H1 (cell line): ENCODE data around the gene EPB41L3. TPM values are rescaled to one million over a fixed set of nuclear protein-coding genes. Genes with fewer than 3 reads are reported as not detected.
A peak's percentile ranks its signal among the peaks of the same experiment; 100 is the strongest.

Experiments
- CTCF ChIA-PET: fragments of 300-600 bp; sonication (Branson Sonifier 250); formaldehyde crosslinking; loops from one replicate; lab custom pipeline; 2021; ENCODE audit not compliant: partially characterized antibody; lab: Charles Lee
- POLR2A ChIA-PET: fragments of 300-600 bp; sonication (Branson Sonifier 250); formaldehyde crosslinking; loops from one replicate; lab custom pipeline; 2021; ENCODE audit warnings: inconsistent platforms; ENCODE audit not compliant: partially characterized antibody; lab: Charles Lee
- DNase-seq, 2 experiments: peaks; one replicate each; pipeline versions ENCODE4 v3.0.0 to v3.0.0-alpha.2; 2010 to 2022; ENCODE audit warnings: low spot score in 2 of 2, low read depth in 1 of 2, mixed read lengths in 1 of 2
- FAIRE-seq: peaks from 2 replicates; lab custom pipeline; 2011; peaks lifted over from hg19 to GRCh38; lab: Jason Lieb, UNC
- H2AFZ ChIP-seq: 2 replicates; pipeline ENCODE4 v1.8.1; 2012; ENCODE audit warnings: low read length, inconsistent platforms
- H2AK5ac ChIP-seq: 2 replicates; pipeline ENCODE4 v1.6.1; 2013; ENCODE audit warnings: low read depth, low read length
- H2BK120ac ChIP-seq: replicated peaks from 2 replicates; pipeline ENCODE3; 2013; ENCODE audit warnings: low read depth, low read length, inconsistent platforms
- H2BK12ac ChIP-seq: 2 replicates; pipeline ENCODE4 v1.6.1; 2013; ENCODE audit warnings: low read depth, low read length
- H2BK15ac ChIP-seq: 2 replicates; pipeline ENCODE4 v1.6.1; 2013; ENCODE audit warnings: low read length
- H2BK20ac ChIP-seq: 2 replicates; pipeline ENCODE4 v1.6.1; 2013; ENCODE audit warnings: low read length
- H2BK5ac ChIP-seq: 2 replicates; pipeline ENCODE4 v1.6.1; 2013; ENCODE audit warnings: low read depth, low read length
- H3K14ac ChIP-seq: 2 replicates; pipeline ENCODE4 v1.6.1; 2013; ENCODE audit warnings: inconsistent platforms; ENCODE audit not compliant: insufficient read length
- H3K18ac ChIP-seq: 2 replicates; pipeline ENCODE4 v1.6.1; 2013; ENCODE audit warnings: low read length; ENCODE audit errors: extremely low read depth
- H3K23ac ChIP-seq: 2 replicates; pipeline ENCODE4 v1.6.1; 2013; ENCODE audit warnings: inconsistent platforms; ENCODE audit not compliant: insufficient read length
- H3K23me2 ChIP-seq: 2 replicates; pipeline ENCODE4 v1.6.1; 2013; ENCODE audit warnings: low read depth, low read length
- H3K27ac ChIP-seq: 2 replicates; pipeline ENCODE4 v1.6.1; 2011; ENCODE audit warnings: low read depth, low read length, inconsistent platforms
- H3K27me3 ChIP-seq, 4 experiments: replicated peaks in 1 of 4; 1 replicate in 1 of 4; 2 replicates in 3 of 4; pipeline versions ENCODE4 v1.6.1 to v1.8.1; 2011 to 2013; ENCODE audit warnings: low read length in 3 of 4, mild to moderate bottlenecking in 3 of 4, inconsistent platforms in 2 of 4, mixed read lengths in 2 of 4, moderate library complexity in 1 of 4; ENCODE audit not compliant: control insufficient read depth in 3 of 4, insufficient read depth in 3 of 4; ENCODE audit errors: extremely low read depth in 1 of 4
- H3K36me3 ChIP-seq, 4 experiments: 2 replicates each; pipeline versions ENCODE4 v1.6.1 to v1.8.1; 2011 to 2013; ENCODE audit warnings: mild to moderate bottlenecking in 4 of 4, low read length in 3 of 4, moderate library complexity in 2 of 4, control low read depth in 1 of 4, inconsistent platforms in 1 of 4; ENCODE audit not compliant: insufficient read depth in 4 of 4, control insufficient read depth in 2 of 4
- H3K4ac ChIP-seq: replicated peaks from 2 replicates; pipeline ENCODE3; 2013; ENCODE audit warnings: low read length, low read depth, mixed read lengths, inconsistent platforms; ENCODE audit not compliant: insufficient read length
- H3K4me1 ChIP-seq, 4 experiments: replicated peaks in 1 of 4; 1 replicate in 1 of 4; 2 replicates in 3 of 4; pipeline versions ENCODE4 v1.6.1 to v1.8.1; 2011 to 2013; ENCODE audit warnings: low read length in 3 of 4, inconsistent platforms in 2 of 4, mixed read lengths in 1 of 4; ENCODE audit not compliant: insufficient read depth in 4 of 4, control insufficient read depth in 3 of 4
- H3K4me2 ChIP-seq, 2 experiments: 2 replicates each; pipeline versions ENCODE4 v1.6.1 to v1.8.1; 2011 to 2013; ENCODE audit warnings: low read depth in 2 of 2, low read length in 2 of 2, control low read depth in 1 of 2, inconsistent platforms in 1 of 2, mild to moderate bottlenecking in 1 of 2; ENCODE audit not compliant: insufficient read depth in 1 of 2
- H3K4me3 ChIP-seq, 4 experiments: fragments of 200-600, 300-600 bp in 1 of 4; sonication (generic), shearing (Covaris generic), sonication (Bioruptor Twin) in 1 of 4; 2 replicates each; pipeline versions ENCODE4 v1.5.1 to v1.8.1; 2011 to 2016; ENCODE audit warnings: low read length in 4 of 4, low read depth in 3 of 4, control low read depth in 2 of 4, inconsistent platforms in 2 of 4, mild to moderate bottlenecking in 2 of 4, mixed read lengths in 1 of 4, moderate library complexity in 1 of 4; ENCODE audit not compliant: insufficient read depth in 2 of 4; ENCODE audit errors: extremely low read depth in 1 of 4
- H3K56ac ChIP-seq: replicated peaks from 2 replicates; pipeline ENCODE3; 2013; ENCODE audit warnings: low read depth, mild to moderate bottlenecking, mixed read lengths, low read length, inconsistent platforms; ENCODE audit not compliant: insufficient read length
- H3K79me1 ChIP-seq: 2 replicates; pipeline ENCODE4 v1.6.1; 2013; ENCODE audit warnings: low read depth, low read length, control low read depth
- H3K79me2 ChIP-seq, 2 experiments: 2 replicates each; pipeline versions ENCODE4 v1.6.1 to v1.8.1; 2012 to 2013; ENCODE audit warnings: low read length in 2 of 2, mild to moderate bottlenecking in 2 of 2, inconsistent platforms in 1 of 2; ENCODE audit not compliant: insufficient read depth in 2 of 2, control insufficient read depth in 1 of 2
- H3K9ac ChIP-seq, 4 experiments: replicated peaks in 1 of 4; 1 replicate in 1 of 4; 2 replicates in 3 of 4; pipeline versions ENCODE4 v1.6.1 to v1.8.1; 2011 to 2013; ENCODE audit warnings: low read depth in 3 of 4, low read length in 3 of 4, control low read depth in 2 of 4, mild to moderate bottlenecking in 2 of 4, moderate library complexity in 2 of 4, inconsistent platforms in 1 of 4; ENCODE audit errors: extremely low read depth in 1 of 4
- H3K9me3 ChIP-seq, 2 experiments: 2 replicates each; pipeline versions ENCODE4 v1.6.1 to v1.8.1; 2012 to 2013; ENCODE audit warnings: mild to moderate bottlenecking in 2 of 2, moderate library complexity in 2 of 2, control low read depth in 1 of 2, inconsistent platforms in 1 of 2, low read depth in 1 of 2, low read length in 1 of 2, mixed read lengths in 1 of 2; ENCODE audit not compliant: insufficient read depth in 2 of 2
- H4K20me1 ChIP-seq, 2 experiments: replicated peaks in 1 of 2; 2 replicates each; pipeline versions ENCODE3 to v1.8.1; 2011 to 2013; ENCODE audit warnings: inconsistent platforms in 2 of 2, low read length in 2 of 2, mild to moderate bottlenecking in 1 of 2; ENCODE audit not compliant: insufficient read depth in 2 of 2, control insufficient read depth in 1 of 2
- H4K5ac ChIP-seq: 2 replicates; pipeline ENCODE4 v1.6.1; 2013; ENCODE audit warnings: low read length, low read depth, mixed read lengths, inconsistent platforms; ENCODE audit not compliant: insufficient read length
- H4K8ac ChIP-seq: 2 replicates; pipeline ENCODE4 v1.8.0; 2013; ENCODE audit warnings: mild to moderate bottlenecking, moderate library complexity, low read length, inconsistent platforms; ENCODE audit not compliant: insufficient read depth; ENCODE audit errors: extremely low read depth
- H4K91ac ChIP-seq: replicated peaks from 2 replicates; pipeline ENCODE3; 2013; ENCODE audit warnings: low read length, mixed read lengths, inconsistent platforms; ENCODE audit not compliant: insufficient read length
- CBX5 ChIP-seq: fragments of 300-800, 300-1000 bp; sonication (generic); IDR thresholded peaks from 2 replicates; pipeline ENCODE4 v1.7.1; 2016; ENCODE audit warnings: antibody characterized with exemption, low read length, low read depth
- KDM4A ChIP-seq: IDR thresholded peaks from one replicate; pipeline ENCODE4 v1.7.1; 2012; ENCODE audit warnings: low read depth, mild to moderate bottlenecking, moderate library complexity, low read length, inconsistent platforms; ENCODE audit not compliant: severe bottlenecking
- NANOG ChIP-seq: IDR thresholded peaks from 2 replicates; pipeline ENCODE4 v1.6.1; 2011; ENCODE audit warnings: low read length, low read depth, mild to moderate bottlenecking, inconsistent platforms; ENCODE audit not compliant: insufficient read depth, poor library complexity, severe bottlenecking
- SIN3A ChIP-seq, 2 experiments: IDR thresholded peaks in 1 of 2; conservative IDR thresholded peaks in 1 of 2; 2 replicates each; pipeline ENCODE4 v1.6.1; 2011 to 2012; ENCODE audit warnings: low read length in 2 of 2, improper control_type of control experiment in 1 of 2, low read depth in 1 of 2, mild to moderate bottlenecking in 1 of 2
- WGBS, 2 experiments: shearing (Covaris generic) in 1 of 2; methylation state at CpG; one replicate each; pipeline versions ENCODE4 v1.1.6 to v1.1.7; 2013 to 2015; ENCODE audit warnings: low lambda C conversion rate in 2 of 2, mixed read lengths in 2 of 2, inconsistent platforms in 1 of 2, low coverage in 1 of 2, missing lambda C conversion rate in 1 of 2; ENCODE audit not compliant: insufficient replicate concordance in 2 of 2, insufficient coverage in 1 of 2, insufficient read length in 1 of 2; ENCODE audit errors: extremely low coverage in 1 of 2, missing lambda C conversion rate in 1 of 2; 5-methylcytosine and 5-hydroxymethylcytosine counted together
- polyA plus RNA-seq, 7 experiments: library from polyadenylated mRNA; depleted of rRNA in 3 of 7; stranded (reverse) in 5 of 7; unstranded in 2 of 7; fragments of >200 nt in 5 of 7; fragments of 200-250 nt in 2 of 7; gene quantifications; 1 replicate in 5 of 7; 2 replicates in 1 of 7; 4 replicates in 1 of 7; pipeline versions ENCODE4 v1.2.1 to v1.2.3, GENCODE V29; 2011 to 2013; ENCODE audit warnings: missing spikeins in 2 of 7, mixed read lengths in 2 of 7
- total RNA-seq: library from RNA; stranded (reverse); fragmentation: NEBNext Ultra II Directional; extraction: Animal tissue kit (Norgen Biotek cat#: 25700); gene quantifications from 2 replicates; pipeline ENCODE4 v1.2.1, GENCODE V29; 2021

The EPB41L3 gene
- total and polyA plus RNA-seq, 2 of the 8 experiments (the other 6 are each of a cell fraction or from before 2014, with no cell fraction given) = 7.9 to 16.1 TPM

DNA sequence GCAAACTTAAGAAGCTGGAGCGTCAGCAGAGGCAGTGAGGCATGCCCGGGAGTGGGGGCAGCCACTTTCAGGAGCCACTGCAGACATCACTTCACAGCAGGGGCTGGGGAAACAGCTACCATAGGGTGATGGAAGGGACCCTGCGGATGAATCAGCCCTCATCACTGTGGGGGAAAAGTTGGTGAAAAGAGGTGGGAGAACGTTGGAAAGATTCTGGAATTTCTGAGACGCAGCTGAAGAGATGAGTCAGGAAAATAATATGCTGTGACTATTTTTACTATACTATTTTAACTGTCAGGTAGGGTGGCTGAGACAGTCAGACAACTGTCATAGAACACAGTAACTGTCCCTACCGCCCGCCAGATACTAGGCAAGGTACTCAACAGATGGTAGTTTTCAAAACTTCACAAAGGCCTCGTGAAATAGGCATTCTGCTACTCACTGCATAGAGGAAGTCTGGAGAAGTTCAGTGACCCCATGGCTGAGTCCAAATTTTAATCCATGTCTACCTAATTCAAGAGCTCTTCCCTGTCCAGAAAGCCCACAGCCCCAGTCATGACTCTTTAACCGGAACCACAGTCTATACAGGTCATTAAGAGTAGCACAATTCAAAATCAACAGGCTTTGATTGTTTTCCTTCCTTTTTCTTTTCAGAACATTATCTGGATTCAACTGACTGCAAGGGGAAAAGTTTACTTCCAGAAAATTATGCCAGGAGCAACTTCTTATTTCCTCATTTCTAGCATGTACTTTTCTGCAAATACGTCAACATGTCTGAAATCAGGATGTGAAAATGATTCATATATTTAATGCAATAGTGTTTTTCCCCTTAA is 39.3 kb upstream of the EPB41L3 start:
- no peak overlapping the region for H2AFZ ChIP-seq
- ChIA-PET CTCF (interaction anchor here (0.6 to 0.9 kb wide), 2 partner anchors 20 to 293 kb away, joined by 3 read pairs; no protein-coding TSS in a partner anchor), POLR2A (interaction anchor here (1.2 kb wide), 1 partner anchor 21 kb away, joined by 3 read pairs; no protein-coding TSS in a partner anchor)
- peaks cover 0 to 13% (median 8%) of the 10 kb centered on the region in 4 experiments for H3K4me1 ChIP-seq
- H3K9ac ChIP-seq = no peak overlapping the region
- no peak for DNase-seq
- H3K9me3 ChIP-seq = no peaks in the 10 kb centered on the region
- no peak overlapping the region for H3K4ac ChIP-seq
- H3K79me1 ChIP-seq = no peaks in the 10 kb centered on the region
- H3K36me3 ChIP-seq = no peaks in the 10 kb centered on the region
- H2BK12ac ChIP-seq = no peak overlapping the region
- no peak overlapping the region for H2BK5ac ChIP-seq
- H3K27ac ChIP-seq = no peak overlapping the region
- H4K8ac ChIP-seq = no peak overlapping the region
- 76% methylated on average over 10 of the region's 10 CpGs; no CpG with 5 or more reads in 1 of the 2 experiments for WGBS, 2 experiments
- H2AK5ac ChIP-seq = no peak overlapping the region
- no peak overlapping the region for H2BK120ac ChIP-seq
- H3K27me3 ChIP-seq = no peaks in the 10 kb centered on the region
- H3K14ac ChIP-seq = no peak overlapping the region
- H3K56ac ChIP-seq = no peak overlapping the region
- H3K79me2 ChIP-seq = no peaks in the 10 kb centered on the region
- no peak overlapping the region for H2BK15ac ChIP-seq
- H3K23ac ChIP-seq = no peak overlapping the region
- peak; percentile 7 for FAIRE-seq
- no peak overlapping the region for H4K5ac ChIP-seq
- H3K4me2 ChIP-seq = 0 out of 4 replicates have a peak overlapping the region, but pooled peaks of 1 of the 2 experiments have one; percentile 4
- no peak overlapping the region for H2BK20ac ChIP-seq
- no peak for TF ChIP-seq NANOG
- TF ChIP-seq SIN3A (conservative IDR thresholded peaks at IDR 0.05 in 1 of 2, IDR thresholded peaks at IDR 0.05 in 1 of 2; ENCODE audit: low read depth in 1 of 2, low read length in 2 of 2) = no peak
- TF ChIP-seq KDM4A = no peak
- TF ChIP-seq CBX5 = no peak
- H3K18ac ChIP-seq = no peak overlapping the region
- no peaks in the 10 kb centered on the region for H3K23me2 ChIP-seq
- no peak overlapping the region for H3K4me3 ChIP-seq
- H4K91ac ChIP-seq = no peak overlapping the region
- H4K20me1 ChIP-seq = no peaks in the 10 kb centered on the region
